ENCODE measurements around the gene APP.

DNA sequence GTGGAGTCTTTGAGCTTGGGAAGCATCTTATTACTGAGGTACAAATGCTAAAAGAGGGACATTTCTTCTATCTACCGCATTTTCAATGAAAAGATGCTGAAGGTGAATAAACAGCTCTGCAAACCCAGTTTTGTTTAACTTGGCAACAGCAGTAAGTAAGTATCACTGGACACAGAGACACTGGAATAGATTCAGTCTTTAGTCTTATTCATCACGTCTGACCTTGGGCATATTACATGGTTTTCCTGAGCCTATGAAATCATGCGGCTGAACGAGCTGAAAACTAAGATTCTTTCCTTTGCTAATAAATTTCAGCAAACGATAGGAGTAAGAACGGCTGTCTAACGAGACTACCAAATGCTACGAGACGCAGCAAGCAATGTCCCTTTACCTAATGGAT, 228.4 kb downstream of the APP start:
- TF ChIP-seq, protein P1, sequence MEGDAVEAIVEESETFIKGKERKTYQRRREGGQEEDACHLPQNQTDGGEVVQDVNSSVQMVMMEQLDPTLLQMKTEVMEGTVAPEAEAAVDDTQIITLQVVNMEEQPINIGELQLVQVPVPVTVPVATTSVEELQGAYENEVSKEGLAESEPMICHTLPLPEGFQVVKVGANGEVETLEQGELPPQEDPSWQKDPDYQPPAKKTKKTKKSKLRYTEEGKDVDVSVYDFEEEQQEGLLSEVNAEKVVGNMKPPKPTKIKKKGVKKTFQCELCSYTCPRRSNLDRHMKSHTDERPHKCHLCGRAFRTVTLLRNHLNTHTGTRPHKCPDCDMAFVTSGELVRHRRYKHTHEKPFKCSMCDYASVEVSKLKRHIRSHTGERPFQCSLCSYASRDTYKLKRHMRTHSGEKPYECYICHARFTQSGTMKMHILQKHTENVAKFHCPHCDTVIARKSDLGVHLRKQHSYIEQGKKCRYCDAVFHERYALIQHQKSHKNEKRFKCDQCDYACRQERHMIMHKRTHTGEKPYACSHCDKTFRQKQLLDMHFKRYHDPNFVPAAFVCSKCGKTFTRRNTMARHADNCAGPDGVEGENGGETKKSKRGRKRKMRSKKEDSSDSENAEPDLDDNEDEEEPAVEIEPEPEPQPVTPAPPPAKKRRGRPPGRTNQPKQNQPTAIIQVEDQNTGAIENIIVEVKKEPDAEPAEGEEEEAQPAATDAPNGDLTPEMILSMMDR (IDR thresholded peaks at IDR 0.05; ENCODE audit: insufficient read depth, low read length) = no peak
- TF ChIP-seq, protein P2, sequence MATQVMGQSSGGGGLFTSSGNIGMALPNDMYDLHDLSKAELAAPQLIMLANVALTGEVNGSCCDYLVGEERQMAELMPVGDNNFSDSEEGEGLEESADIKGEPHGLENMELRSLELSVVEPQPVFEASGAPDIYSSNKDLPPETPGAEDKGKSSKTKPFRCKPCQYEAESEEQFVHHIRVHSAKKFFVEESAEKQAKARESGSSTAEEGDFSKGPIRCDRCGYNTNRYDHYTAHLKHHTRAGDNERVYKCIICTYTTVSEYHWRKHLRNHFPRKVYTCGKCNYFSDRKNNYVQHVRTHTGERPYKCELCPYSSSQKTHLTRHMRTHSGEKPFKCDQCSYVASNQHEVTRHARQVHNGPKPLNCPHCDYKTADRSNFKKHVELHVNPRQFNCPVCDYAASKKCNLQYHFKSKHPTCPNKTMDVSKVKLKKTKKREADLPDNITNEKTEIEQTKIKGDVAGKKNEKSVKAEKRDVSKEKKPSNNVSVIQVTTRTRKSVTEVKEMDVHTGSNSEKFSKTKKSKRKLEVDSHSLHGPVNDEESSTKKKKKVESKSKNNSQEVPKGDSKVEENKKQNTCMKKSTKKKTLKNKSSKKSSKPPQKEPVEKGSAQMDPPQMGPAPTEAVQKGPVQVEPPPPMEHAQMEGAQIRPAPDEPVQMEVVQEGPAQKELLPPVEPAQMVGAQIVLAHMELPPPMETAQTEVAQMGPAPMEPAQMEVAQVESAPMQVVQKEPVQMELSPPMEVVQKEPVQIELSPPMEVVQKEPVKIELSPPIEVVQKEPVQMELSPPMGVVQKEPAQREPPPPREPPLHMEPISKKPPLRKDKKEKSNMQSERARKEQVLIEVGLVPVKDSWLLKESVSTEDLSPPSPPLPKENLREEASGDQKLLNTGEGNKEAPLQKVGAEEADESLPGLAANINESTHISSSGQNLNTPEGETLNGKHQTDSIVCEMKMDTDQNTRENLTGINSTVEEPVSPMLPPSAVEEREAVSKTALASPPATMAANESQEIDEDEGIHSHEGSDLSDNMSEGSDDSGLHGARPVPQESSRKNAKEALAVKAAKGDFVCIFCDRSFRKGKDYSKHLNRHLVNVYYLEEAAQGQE (IDR thresholded peaks at IDR 0.05; ENCODE audit: insufficient replicate concordance, low read depth) = no peak
- no peak for TF ChIP-seq SPI1 (IDR thresholded peaks at IDR 0.05; ENCODE audit: borderline replicate concordance, low read depth)
- no peak for TF ChIP-seq GABPA (IDR thresholded peaks at IDR 0.05; ENCODE audit: low read depth)
- no peak for TF ChIP-seq POLR2AphosphoS5 (IDR thresholded peaks at IDR 0.05; ENCODE audit: low read depth)
